ENCODE results near the gene MACROH2A1.

MACROH2A1 gene

DNA sequence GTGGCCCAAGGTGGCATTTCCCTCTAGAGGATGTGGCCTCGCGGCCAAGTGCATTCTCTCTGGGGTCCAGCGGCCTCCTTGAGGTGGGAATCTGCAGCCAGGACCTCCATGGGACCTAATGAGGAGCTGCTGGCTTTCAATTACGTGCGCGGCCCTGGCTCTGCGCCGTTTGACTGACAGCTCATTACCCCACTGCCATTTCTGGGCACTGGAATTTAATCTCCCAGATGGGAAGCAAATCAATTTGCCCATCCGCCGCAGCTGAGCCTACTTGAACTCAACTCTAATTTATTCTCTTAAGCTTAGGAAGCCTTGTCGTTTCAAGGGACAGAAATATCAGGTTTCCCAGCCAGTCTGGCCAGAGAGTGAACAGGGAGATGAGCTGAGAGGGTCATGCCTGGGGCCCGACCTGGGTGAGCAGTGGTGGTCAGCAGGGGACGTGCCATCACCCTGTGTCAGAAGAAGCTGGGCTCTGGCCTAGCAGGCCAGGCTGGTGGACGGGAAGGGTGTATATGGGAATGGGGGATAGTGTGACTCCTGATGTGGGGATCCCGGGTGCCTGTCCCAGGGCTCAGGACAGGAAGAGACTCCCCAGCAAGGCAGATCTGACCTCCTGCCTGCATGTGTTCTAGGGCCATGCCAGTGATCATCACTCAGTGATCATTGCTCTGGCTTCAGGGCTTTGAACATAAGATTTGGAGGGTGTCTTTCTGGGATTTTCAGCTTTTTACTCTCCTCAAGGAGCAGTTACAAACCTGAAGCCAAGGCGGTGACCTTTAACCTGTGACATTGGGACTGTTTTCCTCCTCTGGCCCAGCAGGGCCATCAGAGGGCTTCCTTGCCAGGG, 69.7 kb downstream of the MACROH2A1 start:
- no peak overlapping the region for H3K27ac Mint-ChIP-seq
- no peaks in the 10 kb centered on the region for H3K27me3 Mint-ChIP-seq
- peaks cover 48% of the 10 kb centered on the region for H3K4me1 Mint-ChIP-seq
- no peak for DNase-seq
- H3K36me3 Mint-ChIP-seq: peaks cover 29% of the 10 kb centered on the region
- no peak overlapping the region for H3K4me3 Mint-ChIP-seq
- H3K9me3 Mint-ChIP-seq: no peaks in the 10 kb centered on the region
- CTCF ChIA-PET: no interaction called here

GRCh38 chr5:135328128-135328687, 70.8 kb downstream of the MACROH2A1 start:
- CTCF ChIA-PET: interaction anchor here (0.7 to 1.2 kb wide), 2 partner anchors 10 to 109 kb away, joined by 3 read pairs; no protein-coding TSS in a partner anchor
- Mint-ChIP-seq H3K27me3 (no peaks in the 10 kb centered on the region), H3K36me3 (peaks cover 23% of the 10 kb centered on the region), H3K9me3 (no peaks in the 10 kb centered on the region), H3K4me1 (peaks cover 53% of the 10 kb centered on the region), H3K27ac (peak overlapping the region; percentile 72), H3K4me3 (no peak overlapping the region)
- no peak for DNase-seq

GRCh38 chr5:135327429-135328127, 71.5 kb downstream of the MACROH2A1 start:
- no peak for DNase-seq
- Mint-ChIP-seq H3K4me3 (no peak overlapping the region), H3K36me3 (peaks cover 21% of the 10 kb centered on the region), H3K4me1 (peaks cover 54% of the 10 kb centered on the region), H3K27ac (no peak overlapping the region), H3K9me3 (no peaks in the 10 kb centered on the region), H3K27me3 (no peaks in the 10 kb centered on the region)
- CTCF ChIA-PET: interaction anchor here (0.7 to 1.2 kb wide), 2 partner anchors 10 to 109 kb away, joined by 3 read pairs; no protein-coding TSS in a partner anchor

DNA sequence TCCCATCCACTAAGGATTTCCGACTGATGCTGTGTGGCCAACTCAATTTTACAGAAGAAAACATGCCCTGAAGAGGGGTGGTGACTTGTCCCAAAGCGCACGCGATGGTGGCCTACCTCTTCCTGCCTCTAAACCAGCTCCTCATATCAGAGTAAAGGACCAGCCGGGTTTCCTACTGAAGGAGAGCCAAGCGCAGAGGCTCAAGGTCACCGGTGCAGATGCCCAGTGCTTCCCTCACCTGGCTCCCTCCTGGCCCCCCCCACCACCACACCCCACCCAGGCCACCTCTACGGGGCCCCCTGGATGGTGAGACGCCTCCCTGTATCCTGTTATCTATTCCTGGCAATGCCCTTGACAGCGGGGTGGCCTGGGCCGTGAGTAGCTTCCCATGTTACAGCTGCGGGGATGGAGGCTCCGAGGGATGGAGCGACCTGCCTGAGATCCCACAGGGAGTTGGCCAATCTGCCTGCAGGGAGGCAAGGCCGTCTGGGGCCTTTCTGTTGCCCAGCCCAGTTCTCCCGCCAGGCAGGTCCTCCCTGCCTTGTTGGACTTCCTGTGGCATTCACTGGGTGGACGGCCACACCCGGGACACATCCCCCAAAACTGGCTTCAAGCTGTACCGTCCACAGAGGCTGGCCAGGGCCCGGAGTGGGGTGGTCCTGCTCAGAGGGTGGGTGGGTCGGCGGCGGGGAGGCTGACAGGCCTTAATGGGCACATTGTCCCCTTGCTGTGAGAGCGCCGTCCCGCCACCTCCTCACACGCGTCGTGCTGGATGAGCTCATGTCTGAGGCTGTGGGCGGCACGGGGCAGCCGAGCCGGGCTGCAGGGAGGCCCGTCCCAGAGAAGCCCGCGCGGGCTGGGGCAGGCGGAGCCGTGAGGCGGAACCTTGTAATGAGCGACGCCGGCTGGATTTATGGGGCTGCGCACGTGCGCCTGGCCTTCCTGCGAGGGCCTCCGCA, 72.5 kb downstream of the MACROH2A1 start:
- Mint-ChIP-seq H3K4me1 (peaks cover 60% of the 10 kb centered on the region), H3K4me3 (no peak overlapping the region), H3K9me3 (no peaks in the 10 kb centered on the region), H3K27me3 (no peaks in the 10 kb centered on the region), H3K36me3 (peaks cover 16% of the 10 kb centered on the region), H3K27ac (peak overlapping the region; percentile 77)
- no peak for DNase-seq
- CTCF ChIA-PET: interaction anchor here (0.9 to 2.0 kb wide), 3 partner anchors 17 to 135 kb away, joined by 4 to 5 read pairs (median 5); no protein-coding TSS in a partner anchor

DNA sequence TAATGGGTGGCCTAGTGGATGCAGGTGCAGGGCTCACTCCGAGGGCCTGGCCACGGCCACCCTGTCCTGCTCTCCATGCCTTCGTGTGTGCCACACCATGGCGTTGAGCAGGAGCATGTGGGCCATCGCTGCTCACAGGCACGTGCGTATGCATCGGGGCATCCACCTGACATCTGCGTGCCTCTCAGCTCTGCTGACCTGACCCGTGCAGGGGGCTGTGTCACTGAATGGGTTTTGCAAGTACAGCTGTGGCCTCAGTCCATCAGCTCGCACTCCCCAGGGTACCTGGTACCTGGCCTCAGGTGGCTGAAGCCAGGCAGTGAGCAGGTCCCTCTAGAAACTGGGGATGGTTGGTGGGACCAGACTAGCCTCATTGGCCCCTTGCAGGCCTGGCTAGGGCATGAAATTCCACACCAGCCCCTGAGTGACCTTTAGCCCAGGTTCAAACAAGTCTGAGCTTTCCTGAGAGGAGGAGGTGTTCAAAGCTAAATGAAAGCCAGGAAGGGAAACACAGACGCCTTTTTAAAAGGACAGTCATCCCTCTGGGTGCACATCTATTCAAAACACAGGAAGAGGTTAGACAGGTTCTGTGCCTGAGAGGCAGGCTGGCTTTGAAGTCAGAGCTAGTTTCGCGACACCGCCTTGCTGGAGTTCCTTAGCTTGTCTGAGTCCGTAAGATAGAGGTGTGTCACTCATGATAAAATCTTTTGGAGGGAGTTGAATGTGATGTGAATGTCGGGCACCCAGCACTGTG, 74.0 kb downstream of the MACROH2A1 start:
- peaks cover 60% of the 10 kb centered on the region for H3K4me1 Mint-ChIP-seq
- peak; percentile 79 for DNase-seq
- CTCF ChIA-PET: interaction anchor here (0.6 to 2.0 kb wide), 3 partner anchors 101 to 134 kb away, joined by 3 to 5 read pairs (median 4); no protein-coding TSS in a partner anchor

DNA sequence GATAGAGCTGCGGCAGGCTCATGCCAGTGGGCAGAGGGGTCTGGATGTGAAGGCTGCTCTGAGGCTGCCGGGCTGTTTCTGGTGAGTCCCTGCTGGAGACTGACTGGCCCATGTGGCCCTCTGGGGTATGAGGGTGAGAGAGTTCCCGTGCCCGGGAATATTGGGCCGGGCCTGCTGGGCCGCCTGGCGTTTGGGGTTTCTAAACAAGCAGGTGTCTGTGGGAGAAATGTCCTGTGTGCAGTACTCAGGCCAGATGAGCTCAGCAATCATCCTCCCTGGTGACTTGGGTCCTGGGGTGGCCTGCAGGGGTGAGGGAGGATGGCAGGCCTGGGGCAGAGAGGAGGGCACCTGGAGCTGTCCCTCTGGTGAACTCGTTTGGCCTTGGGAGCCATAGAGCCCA, 74.9 kb downstream of the MACROH2A1 start:
- Mint-ChIP-seq H3K36me3 (peaks cover 6% of the 10 kb centered on the region), H3K9me3 (no peaks in the 10 kb centered on the region), H3K4me1 (peaks cover 56% of the 10 kb centered on the region), H3K27me3 (no peaks in the 10 kb centered on the region), H3K27ac (peak overlapping the region; percentile 77), H3K4me3 (no peak overlapping the region)
- CTCF ChIA-PET: interaction anchor here (0.6 kb wide), 1 partner anchor 101 kb away, joined by 3 read pairs; no protein-coding TSS in a partner anchor
- DNase-seq: no peak

More for the DNA sequence above, 74.0 kb downstream of the MACROH2A1 start:
- Mint-ChIP-seq H3K27ac (peak overlapping the region; percentile 77), H3K27me3 (no peaks in the 10 kb centered on the region), H3K9me3 (no peaks in the 10 kb centered on the region), H3K4me3 (no peak overlapping the region), H3K36me3 (peaks cover 13% of the 10 kb centered on the region)

DNA sequence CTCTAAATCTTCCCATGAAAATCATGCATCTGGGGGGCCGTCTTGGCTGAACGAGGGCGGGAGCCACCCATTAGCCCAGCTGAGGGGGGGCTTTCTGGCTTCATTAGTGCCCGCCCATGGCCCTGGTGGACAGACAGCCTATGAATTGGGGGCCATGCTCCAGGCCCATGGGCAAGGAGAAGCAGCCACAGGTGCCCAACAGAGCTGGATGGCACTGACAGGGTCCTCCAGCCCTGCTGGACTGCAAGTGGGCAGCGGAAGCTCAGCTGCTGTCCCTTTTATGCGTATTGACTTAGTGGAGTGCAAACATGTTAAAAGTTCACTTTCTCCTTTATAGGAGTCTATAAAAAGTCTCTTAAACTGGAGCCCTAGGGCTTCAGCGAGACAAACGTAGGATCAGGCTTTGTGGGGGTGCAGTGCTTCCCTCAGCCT, 75.3 kb downstream of the MACROH2A1 start:
- Mint-ChIP-seq H3K4me1 (peaks cover 57% of the 10 kb centered on the region), H3K9me3 (no peaks in the 10 kb centered on the region), H3K27me3 (no peaks in the 10 kb centered on the region), H3K27ac (peak overlapping the region; percentile 77), H3K4me3 (no peak overlapping the region), H3K36me3 (peaks cover 6% of the 10 kb centered on the region)
- CTCF ChIA-PET: no interaction called here
- DNase-seq: no peak

GRCh38 chr5:135323227-135323626, 75.8 kb downstream of the MACROH2A1 start:
- peak; percentile 17 for DNase-seq
- Mint-ChIP-seq H3K4me1 (peaks cover 52% of the 10 kb centered on the region), H3K9me3 (no peaks in the 10 kb centered on the region), H3K27ac (no peak overlapping the region), H3K36me3 (peaks cover 5% of the 10 kb centered on the region), H3K27me3 (no peaks in the 10 kb centered on the region), H3K4me3 (no peak overlapping the region)
- CTCF ChIA-PET: no interaction called here

GRCh38 chr5:135322744-135323143, 76.3 kb downstream of the MACROH2A1 start:
- H3K9me3 Mint-ChIP-seq: no peaks in the 10 kb centered on the region
- H3K27ac Mint-ChIP-seq: no peak overlapping the region
- DNase-seq: peak; percentile 5
- peaks cover 2% of the 10 kb centered on the region for H3K36me3 Mint-ChIP-seq
- CTCF ChIA-PET: no interaction called here
- peaks cover 47% of the 10 kb centered on the region for H3K4me1 Mint-ChIP-seq
- H3K27me3 Mint-ChIP-seq: no peaks in the 10 kb centered on the region
- no peak overlapping the region for H3K4me3 Mint-ChIP-seq

DNA sequence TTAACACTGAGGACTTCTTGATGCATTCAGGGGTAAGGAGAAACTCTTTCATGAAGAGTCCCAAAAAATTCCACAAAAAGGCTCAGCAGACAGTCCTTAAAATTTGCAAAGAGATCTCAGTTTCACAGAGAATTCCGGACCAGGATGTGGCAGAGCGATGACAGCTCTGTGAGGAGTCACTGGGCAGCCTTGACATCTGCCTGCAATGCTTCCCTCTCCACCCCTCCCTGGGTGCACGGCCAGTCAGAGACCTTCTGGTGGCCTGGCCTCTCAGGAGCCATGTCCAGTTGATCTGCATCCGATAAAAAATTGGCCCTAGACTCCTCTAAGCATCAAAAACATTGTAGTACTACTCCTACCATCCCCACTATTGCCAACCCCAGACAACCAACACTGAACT, 76.8 kb downstream of the MACROH2A1 start:
- no peaks in the 10 kb centered on the region for H3K27me3 Mint-ChIP-seq
- no peaks in the 10 kb centered on the region for H3K9me3 Mint-ChIP-seq

GRCh38 chr5:135320718-135321484, 78.1 kb downstream of the MACROH2A1 start:
- peaks cover 36% of the 10 kb centered on the region for H3K4me1 Mint-ChIP-seq
- H3K4me3 Mint-ChIP-seq: no peak overlapping the region
- H3K9me3 Mint-ChIP-seq: no peaks in the 10 kb centered on the region
- H3K27ac Mint-ChIP-seq: no peak overlapping the region
- H3K27me3 Mint-ChIP-seq: peaks cover 3% of the 10 kb centered on the region
- H3K36me3 Mint-ChIP-seq: peaks cover 2% of the 10 kb centered on the region
- CTCF ChIA-PET: interaction anchor here (1.1 to 1.5 kb wide), 2 partner anchors 49 to 105 kb away, joined by 3 to 4 read pairs; no protein-coding TSS in a partner anchor
- DNase-seq: peak; percentile 16

More for the DNA sequence above, 76.8 kb downstream of the MACROH2A1 start:
- Mint-ChIP-seq H3K4me1 (peaks cover 43% of the 10 kb centered on the region), H3K27ac (no peak overlapping the region), H3K36me3 (peaks cover 2% of the 10 kb centered on the region), H3K4me3 (no peak overlapping the region)
- no peak for DNase-seq
- CTCF ChIA-PET: no interaction called here

DNA sequence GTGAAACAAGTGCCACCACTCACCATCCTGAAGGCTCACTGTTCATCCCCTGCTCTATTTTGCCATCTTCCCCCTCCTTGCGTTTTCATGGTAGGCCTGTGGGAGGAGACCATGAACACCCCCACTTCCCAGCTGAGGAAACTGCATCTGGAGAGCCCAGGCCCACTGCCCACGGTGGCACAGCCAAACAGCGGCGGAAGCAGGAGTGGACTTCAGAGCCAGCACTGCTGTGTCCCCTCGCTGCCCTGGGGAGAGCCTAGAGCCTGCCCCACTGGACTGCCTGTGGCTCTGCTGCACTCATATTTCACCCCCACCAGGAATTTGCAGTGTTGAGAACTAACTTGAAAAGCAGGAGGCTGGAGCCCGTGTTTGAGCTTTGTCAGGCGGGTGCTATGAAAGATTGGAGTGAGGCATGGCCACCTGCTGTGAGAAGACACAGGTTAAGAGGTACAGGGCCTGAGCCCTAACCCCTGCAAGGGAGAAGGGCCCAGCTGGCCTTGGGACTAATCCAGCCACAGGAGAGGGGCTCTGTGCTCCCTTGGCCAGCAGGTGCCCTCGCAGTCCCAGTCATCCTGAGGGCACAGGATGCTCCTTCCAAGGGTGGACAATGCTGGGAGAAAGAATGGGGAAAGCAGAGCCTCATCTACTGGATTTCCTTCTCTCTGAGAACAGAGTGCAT, 79.0 kb downstream of the MACROH2A1 start:
- peak overlapping the region; percentile 51 for H3K27ac Mint-ChIP-seq
- H3K4me3 Mint-ChIP-seq: no peak overlapping the region

More for the DNA sequence above, 79.0 kb downstream of the MACROH2A1 start:
- DNase-seq: peak; percentile 16
- Mint-ChIP-seq H3K27me3 (peaks cover 3% of the 10 kb centered on the region), H3K36me3 (peaks cover 2% of the 10 kb centered on the region), H3K4me1 (peaks cover 33% of the 10 kb centered on the region), H3K9me3 (no peaks in the 10 kb centered on the region)
- CTCF ChIA-PET: interaction anchor here (0.5 to 1.5 kb wide), 5 partner anchors 48 to 139 kb away, joined by 3 to 4 read pairs (median 4); no protein-coding TSS in a partner anchor
